Lung microvascular endothelial cell (primary cell): Measurements from ENCODE around the gene BABAM2. TPM values are rescaled to one million over a fixed set of nuclear protein-coding genes. Genes with fewer than 3 reads are reported as not detected.

Experiments used
- DNase-seq, 2 donors: peaks; one replicate each; pipeline versions ENCODE4 v3.0.0 to v3.0.0-alpha.2; 2010; ENCODE audit warnings: low read depth in 2 of 2
- total RNA-seq: library from RNA; depleted of rRNA; stranded (reverse); fragments of >200 nt; gene quantifications from 2 replicates; pipeline ENCODE4 v1.2.1, GENCODE V29; 2014

BABAM2 gene
- total RNA-seq, 1 donor from 2014 or later, result 14.7 TPM

- peak; percentile 88 to 99 for DNase-seq
Measured at GRCh38 chr2:28274911-28275685, 384.6 kb downstream of the BABAM2 start.

GRCh38 chr2:28276076-28276618 lies 385.6 kb downstream of the BABAM2 start:
- peak; percentile 49 to 97 for DNase-seq

GRCh38 chr2:28276807-28277206 lies 386.3 kb downstream of the BABAM2 start:
- DNase-seq, result peak in 1 of 2 donors; percentile 17

- no peak for DNase-seq
Measured at GRCh38 chr2:28277466-28277865, 386.9 kb downstream of the BABAM2 start.

GRCh38 chr2:28279371-28279770 lies 388.8 kb downstream of the BABAM2 start:
- no peak for DNase-seq

GRCh38 chr2:28280619-28281018 lies 390.1 kb downstream of the BABAM2 start:
- no peak for DNase-seq

GRCh38 chr2:28281739-28282138 lies 391.2 kb downstream of the BABAM2 start:
- no peak for DNase-seq

- DNase-seq, result no peak
Measured at GRCh38 chr2:28282248-28282647, 391.7 kb downstream of the BABAM2 start.

- no peak for DNase-seq
Measured at GRCh38 chr2:28282861-28283646, 392.5 kb downstream of the BABAM2 start.

GRCh38 chr2:28283861-28284260 lies 393.3 kb downstream of the BABAM2 start:
- DNase-seq, result no peak

- no peak for DNase-seq
Measured at GRCh38 chr2:28286678-28287077, 396.1 kb downstream of the BABAM2 start.

- DNase-seq, result no peak
Measured at GRCh38 chr2:28287256-28287915, 396.9 kb downstream of the BABAM2 start.

GRCh38 chr2:28288620-28289019 lies 398.1 kb downstream of the BABAM2 start:
- DNase-seq, result no peak

GRCh38 chr2:28291811-28292440 lies 401.4 kb downstream of the BABAM2 start:
- DNase-seq, result no peak

GRCh38 chr2:28292491-28292890 lies 402.0 kb downstream of the BABAM2 start:
- DNase-seq, result no peak

GRCh38 chr2:28293416-28293815 lies 402.9 kb downstream of the BABAM2 start:
- no peak for DNase-seq

- no peak for DNase-seq
Measured at GRCh38 chr2:28294451-28294850, 403.9 kb downstream of the BABAM2 start.

GRCh38 chr2:28296243-28296642 lies 405.7 kb downstream of the BABAM2 start:
- peak in 1 of 2 donors; percentile 40 for DNase-seq

GRCh38 chr2:28296904-28297303 lies 406.4 kb downstream of the BABAM2 start:
- DNase-seq, result no peak

- no peak for DNase-seq
Measured at GRCh38 chr2:28297531-28297930, 407.0 kb downstream of the BABAM2 start.

GRCh38 chr2:28298406-28298805 lies 407.9 kb downstream of the BABAM2 start:
- no peak for DNase-seq
